ENCODE data around the gene STARD9.

DNA sequence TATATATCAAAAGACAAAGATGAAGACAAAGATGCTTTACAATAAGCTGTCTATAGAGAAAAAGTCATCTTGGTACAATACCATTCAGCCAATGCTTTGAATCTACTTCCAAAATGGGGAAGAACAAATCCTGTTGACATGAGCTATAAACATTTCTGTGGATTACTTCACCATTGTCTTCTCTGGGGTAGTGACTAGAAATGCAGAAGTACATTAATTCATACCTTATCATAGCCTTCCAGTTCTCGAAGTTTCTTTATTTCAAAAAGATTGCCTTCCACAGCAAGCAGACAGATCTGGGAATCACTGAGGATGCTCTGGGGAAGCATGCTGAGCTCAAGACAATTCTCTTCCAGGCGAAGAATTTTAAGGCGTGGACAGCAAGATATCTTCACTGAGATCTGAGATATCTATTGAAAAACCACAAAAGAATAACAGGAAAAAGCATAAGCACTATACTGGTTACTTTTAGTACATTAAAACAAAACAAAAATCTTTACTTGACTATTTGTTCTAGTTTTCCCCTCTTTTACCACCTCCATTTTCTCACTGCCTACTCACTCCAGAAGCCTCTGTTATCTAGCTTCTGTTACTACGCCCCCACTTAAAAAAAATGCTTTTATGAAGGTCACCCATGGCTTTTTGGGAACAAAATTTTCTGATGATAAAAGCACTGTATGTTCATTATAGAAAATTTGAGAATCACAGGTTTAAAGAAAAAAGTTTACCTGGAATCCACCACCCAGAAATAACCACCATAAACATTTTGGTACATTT, 30.4 kb upstream of the STARD9 start:
- TF ChIP-seq POLR2A (IDR thresholded peaks at IDR 0.05; ENCODE audit: low read depth, low read length), result no peak
- TF ChIP-seq, protein P1, sequence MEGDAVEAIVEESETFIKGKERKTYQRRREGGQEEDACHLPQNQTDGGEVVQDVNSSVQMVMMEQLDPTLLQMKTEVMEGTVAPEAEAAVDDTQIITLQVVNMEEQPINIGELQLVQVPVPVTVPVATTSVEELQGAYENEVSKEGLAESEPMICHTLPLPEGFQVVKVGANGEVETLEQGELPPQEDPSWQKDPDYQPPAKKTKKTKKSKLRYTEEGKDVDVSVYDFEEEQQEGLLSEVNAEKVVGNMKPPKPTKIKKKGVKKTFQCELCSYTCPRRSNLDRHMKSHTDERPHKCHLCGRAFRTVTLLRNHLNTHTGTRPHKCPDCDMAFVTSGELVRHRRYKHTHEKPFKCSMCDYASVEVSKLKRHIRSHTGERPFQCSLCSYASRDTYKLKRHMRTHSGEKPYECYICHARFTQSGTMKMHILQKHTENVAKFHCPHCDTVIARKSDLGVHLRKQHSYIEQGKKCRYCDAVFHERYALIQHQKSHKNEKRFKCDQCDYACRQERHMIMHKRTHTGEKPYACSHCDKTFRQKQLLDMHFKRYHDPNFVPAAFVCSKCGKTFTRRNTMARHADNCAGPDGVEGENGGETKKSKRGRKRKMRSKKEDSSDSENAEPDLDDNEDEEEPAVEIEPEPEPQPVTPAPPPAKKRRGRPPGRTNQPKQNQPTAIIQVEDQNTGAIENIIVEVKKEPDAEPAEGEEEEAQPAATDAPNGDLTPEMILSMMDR (conservative IDR thresholded peaks at IDR 0.05; ENCODE audit: low read depth, low read length), result no peak
- no peak for TF ChIP-seq RCOR1 (IDR thresholded peaks at IDR 0.05; ENCODE audit: insufficient replicate concordance, low read length)
- TF ChIP-seq CEBPB (IDR thresholded peaks at IDR 0.05; ENCODE audit: low read depth, low read length), result no peak
- TF ChIP-seq NFE2L2 (IDR thresholded peaks at IDR 0.05; ENCODE audit: low read depth, low read length), result no peak
- no peak for TF ChIP-seq RFX5 (IDR thresholded peaks at IDR 0.05; ENCODE audit: low read depth, low read length)
- TF ChIP-seq FOS (IDR thresholded peaks at IDR 0.05; ENCODE audit: low read depth, low read length), result no peak
- no peak for TF ChIP-seq USF2 (IDR thresholded peaks at IDR 0.05; ENCODE audit: low read depth, low read length)
- TF ChIP-seq RAD21 (IDR thresholded peaks at IDR 0.05; ENCODE audit: low read length), result no peak
- TF ChIP-seq MAZ (IDR thresholded peaks at IDR 0.05; ENCODE audit: borderline replicate concordance, low read depth, low read length), result no peak
- TF ChIP-seq MAFK (IDR thresholded peaks at IDR 0.05; ENCODE audit: low read depth, low read length), result no peak
- TF ChIP-seq SMC3 (IDR thresholded peaks at IDR 0.05; ENCODE audit: low read depth, low read length), result no peak
- TF ChIP-seq MXI1 (IDR thresholded peaks at IDR 0.05; ENCODE audit: borderline replicate concordance, low read depth, low read length), result no peak

Data from IMR-90 (cell line).